Small intestine (tissue), 7 donors: ENCODE measurements around the gene VTN. TPM values are rescaled to one million over a fixed set of nuclear protein-coding genes. Genes with fewer than 3 reads are reported as not detected.

Source experiments
- DNase-seq, 2 donors: peaks; one replicate each; pipeline versions ENCODE4 v3.0.0 to v3.0.0-alpha.2; 2013
- FAIRE-seq: peaks from 2 replicates; lab custom pipeline; 2012; peaks lifted over from hg19 to GRCh38; lab: Jason Lieb, UNC
- H3K27ac ChIP-seq, 3 donors: one replicate each; pipeline ENCODE4 v1.5.1; 2013; ENCODE audit warnings: low read length in 2 of 3, mild to moderate bottlenecking in 2 of 3, control low read depth in 1 of 3, inconsistent platforms in 1 of 3, low read depth in 1 of 3, moderate library complexity in 1 of 3
- H3K27me3 ChIP-seq, 3 donors: one replicate each; pipeline ENCODE4 v1.6.1; 2013; ENCODE audit warnings: low read length in 3 of 3, inconsistent platforms in 1 of 3; ENCODE audit not compliant: control insufficient read depth in 3 of 3, insufficient read depth in 3 of 3
- H3K36me3 ChIP-seq, 3 donors: one replicate each; pipeline ENCODE4 v1.6.1; 2013; ENCODE audit warnings: low read length in 3 of 3, inconsistent platforms in 1 of 3, low read depth in 1 of 3, mild to moderate bottlenecking in 1 of 3, moderate library complexity in 1 of 3; ENCODE audit not compliant: control insufficient read depth in 3 of 3, insufficient read depth in 2 of 3
- H3K4me1 ChIP-seq, 3 donors: one replicate each; pipeline ENCODE4 v1.6.1; 2013; ENCODE audit warnings: low read length in 2 of 3, inconsistent platforms in 1 of 3, low read depth in 1 of 3, mild to moderate bottlenecking in 1 of 3, moderate library complexity in 1 of 3; ENCODE audit not compliant: control insufficient read depth in 3 of 3, insufficient read depth in 2 of 3
- H3K4me3 ChIP-seq, 3 donors: one replicate each; pipeline ENCODE4 v1.5.1; 2013; ENCODE audit warnings: low read length in 3 of 3, control low read depth in 1 of 3, inconsistent platforms in 1 of 3, low read depth in 1 of 3, mild to moderate bottlenecking in 1 of 3, moderate library complexity in 1 of 3
- H3K9me3 ChIP-seq, 2 donors: one replicate each; pipeline ENCODE4 v1.6.1; 2013; ENCODE audit warnings: low read depth in 1 of 2, low read length in 1 of 2; ENCODE audit not compliant: control insufficient read depth in 2 of 2, insufficient read depth in 1 of 2
- WGBS, 3 donors: extraction: QIAGEN DNeasy Blood & Tissue Kit; methylation state at CpG; one replicate each; pipeline ENCODE4 v1.1.7; 2013; 5-methylcytosine and 5-hydroxymethylcytosine counted together
- polyA plus RNA-seq, 4 donors: library from polyadenylated mRNA; stranded (reverse) in 3 of 4; unstranded in 1 of 4; fragments of 200-250 nt in 3 of 4; fragments of 120-200 nt in 1 of 4; gene quantifications; one replicate each; pipeline versions ENCODE4 v1.2.1 to v1.2.3, GENCODE V29; 2013
- donor health status: healthy with polysubstance abuse.
- donor health status: control.
- donor health status: control.
- donor health status: Bipolar disorder and iron deficiency.
- donor health status: healthy.

The VTN gene
- polyA plus RNA-seq, 4 donors: 1.3 to 20.9 (median 2.2) TPM

- peaks cover 0 to 4% (median 2%) of the 10 kb centered on the region in 3 donors for H3K27me3 ChIP-seq
- peaks cover 0 to 20% (median 3%) of the 10 kb centered on the region in 3 donors for H3K36me3 ChIP-seq
- no peak for FAIRE-seq
- peaks cover 0 to 31% (median 0%) of the 10 kb centered on the region in 3 donors for H3K4me1 ChIP-seq
- H3K9me3 ChIP-seq: no peaks in the 10 kb centered on the region
- peak; percentile 91 to 92 for DNase-seq
- peak overlapping the region; percentile 16 to 85 (median 52) for H3K27ac ChIP-seq
- peak overlapping the region; percentile 24 to 73 (median 70) for H3K4me3 ChIP-seq
- WGBS, 3 donors: 4 to 24% (median 9%) methylated on average over 54 to 56 of the region's 56 CpGs
These were observed 14.4 kb upstream of the VTN start for GRCh38 chr17:28384281-28385036.

- FAIRE-seq: no peak
- H3K27me3 ChIP-seq: peaks cover 0 to 4% (median 2%) of the 10 kb centered on the region in 3 donors
- H3K36me3 ChIP-seq: peaks cover 0 to 3% (median 2%) of the 10 kb centered on the region in 3 donors
- H3K4me3 ChIP-seq: no peak overlapping the region
- no peak overlapping the region for H3K27ac ChIP-seq
- peaks cover 0 to 28% (median 0%) of the 10 kb centered on the region in 3 donors for H3K4me1 ChIP-seq
- 9 to 21% (median 19%) methylated on average over 59 to 72 of the region's 72 CpGs for WGBS, 3 donors
- no peaks in the 10 kb centered on the region for H3K9me3 ChIP-seq
- peak; percentile 58 to 82 for DNase-seq
These were observed 11.2 kb upstream of the VTN start for GRCh38 chr17:28381141-28381825.

- no peak overlapping the region for H3K4me3 ChIP-seq
- no peak overlapping the region for H3K27ac ChIP-seq
- WGBS, 3 donors: 35 to 67% (median 57%) methylated on average over 10 of the region's 10 CpGs
- DNase-seq: peak in 1 of 2 donors; percentile 77
- no peaks in the 10 kb centered on the region for H3K9me3 ChIP-seq
- H3K27me3 ChIP-seq: peaks cover 0 to 4% (median 2%) of the 10 kb centered on the region in 3 donors
- H3K4me1 ChIP-seq: peaks cover 0 to 21% (median 0%) of the 10 kb centered on the region in 3 donors
- FAIRE-seq: no peak
- peaks cover 0 to 3% (median 0%) of the 10 kb centered on the region in 3 donors for H3K36me3 ChIP-seq
These were observed 10.0 kb upstream of the VTN start for GRCh38 chr17:28379814-28380801.

- H3K4me3 ChIP-seq: peak overlapping the region in 1 of 3 donors; percentile 32
- DNase-seq (no peak), FAIRE-seq (no peak)
- no peak overlapping the region for H3K27ac ChIP-seq
- peaks cover 0 to 45% (median 9%) of the 10 kb centered on the region in 3 donors for H3K4me1 ChIP-seq
- no peaks in the 10 kb centered on the region for H3K9me3 ChIP-seq
- peaks cover 0 to 9% (median 2%) of the 10 kb centered on the region in 3 donors for H3K36me3 ChIP-seq
- 78 to 90% (median 88%) methylated on average over 6 of the region's 6 CpGs for WGBS, 3 donors
- peaks cover 0 to 5% (median 0%) of the 10 kb centered on the region in 3 donors for H3K27me3 ChIP-seq
These were observed 2.8 kb upstream of the VTN start for GRCh38 chr17:28372945-28373274.

DNA sequence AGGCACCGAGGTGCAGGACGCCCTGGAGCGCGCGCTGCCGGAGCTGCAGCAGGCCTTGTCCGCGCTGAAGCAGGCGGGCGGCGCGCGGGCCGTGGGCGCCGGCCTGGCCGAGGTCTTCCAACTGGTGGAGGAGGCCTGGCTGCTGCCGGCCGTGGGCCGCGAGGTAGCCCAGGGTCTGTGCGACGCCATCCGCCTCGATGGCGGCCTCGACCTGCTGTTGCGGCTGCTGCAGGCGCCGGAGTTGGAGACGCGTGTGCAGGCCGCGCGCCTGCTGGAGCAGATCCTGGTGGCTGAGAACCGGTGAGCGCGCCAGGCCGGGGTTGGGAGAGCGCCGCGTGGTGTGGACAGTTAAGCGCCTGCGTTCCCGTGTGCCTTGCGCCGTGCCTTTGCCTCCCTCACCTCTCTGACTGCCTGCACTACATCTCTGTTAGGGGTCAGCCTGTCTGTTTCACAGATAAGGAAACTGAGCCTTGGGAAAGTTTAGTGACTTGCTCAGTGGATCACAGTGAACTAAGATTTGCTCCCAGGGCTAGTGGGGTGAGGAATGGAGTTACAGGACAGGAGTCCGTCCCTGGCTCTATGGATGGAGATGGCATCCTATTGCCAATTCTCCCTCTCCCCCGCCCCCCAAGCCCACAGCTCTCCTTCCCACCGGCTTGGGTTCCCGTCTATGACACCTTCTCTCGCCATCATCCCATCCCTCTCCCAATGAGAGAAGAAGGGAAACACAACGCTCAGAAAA is 2.3 kb upstream of the VTN start:
- peaks cover 0 to 9% (median 0%) of the 10 kb centered on the region in 3 donors for H3K36me3 ChIP-seq
- no peaks in the 10 kb centered on the region for H3K9me3 ChIP-seq
- no peak for DNase-seq
- peaks cover 0 to 5% (median 0%) of the 10 kb centered on the region in 3 donors for H3K27me3 ChIP-seq
- FAIRE-seq: no peak
- 9 to 15% (median 15%) methylated on average over 39 to 53 of the region's 53 CpGs for WGBS, 3 donors
- peak overlapping the region in 1 of 3 donors; percentile 63 for H3K27ac ChIP-seq
- H3K4me1 ChIP-seq: peaks cover 0 to 48% (median 9%) of the 10 kb centered on the region in 3 donors
- peak overlapping the region; percentile 32 to 51 (median 33) for H3K4me3 ChIP-seq

- 0 to 2% (median 1%) methylated on average over 49 to 80 of the region's 80 CpGs for WGBS, 3 donors
- DNase-seq (peak; percentile 38 to 82), FAIRE-seq (no peak)
- Histone ChIP-seq H3K27ac (peak within 1 kb of the TSS in 2 of 3 donors; percentile 50 to 63), H3K36me3 (peaks cover 0 to 9% (median 0%) of the 10 kb centered on the region in 3 donors), H3K27me3 (peaks cover 0 to 5% (median 0%) of the 10 kb centered on the region in 3 donors), H3K4me3 (peak within 1 kb of the TSS; percentile 33 to 51 (median 39)), H3K9me3 (no peaks in the 10 kb centered on the region), H3K4me1 (peaks cover 0 to 48% (median 9%) of the 10 kb centered on the region in 3 donors)
These were observed 1.4 kb upstream of the VTN start, which contains the start of gene SARM1 for GRCh38 chr17:28371245-28372202. TSS of gene SARM1 (plus strand) at chr17:28371694. CDS start at chr17:28372033, 339 bp downstream.
